Neural progenitor cell (in vitro differentiated cells): ENCODE results near the gene MRPL33. TPM values are rescaled to one million over a fixed set of nuclear protein-coding genes. Genes with fewer than 3 reads are reported as not detected.
"Not testable (repeated sequence)": the region's sequence is repeated elsewhere in the genome, so short reads cannot be mapped to it uniquely, and the experiment has no call there.

Source experiments
- DNase-seq: peaks from one replicate; pipeline ENCODE4 v3.0.0-alpha.2; 2016; ENCODE audit warnings: low spot score
- H2AFZ ChIP-seq: fragments of 200-600 bp; sonication (generic); replicated peaks from 2 replicates; pipeline ENCODE4 v1.6.1; 2016; ENCODE audit warnings: antibody characterized with exemption
- H3F3A ChIP-seq: fragments of 200-600 bp; sonication (generic); 2 replicates; pipeline ENCODE4 v1.6.1; 2016; ENCODE audit warnings: antibody characterized with exemption, low read depth
- H3K27ac ChIP-seq: fragments of 200-600 bp; sonication (generic); 2 replicates; pipeline ENCODE4 v1.5.1; 2016; ENCODE audit warnings: mild to moderate bottlenecking
- H3K27me3 ChIP-seq: fragments of 200-600 bp; sonication (generic); 2 replicates; pipeline ENCODE4 v1.6.1; 2016; ENCODE audit warnings: mild to moderate bottlenecking, moderate library complexity
- H3K36me3 ChIP-seq: fragments of 200-600 bp; sonication (generic); 2 replicates; pipeline ENCODE4 v1.5.1; 2016
- H3K4me1 ChIP-seq: fragments of 200-600 bp; sonication (generic); 2 replicates; pipeline ENCODE4 v1.6.1; 2016; ENCODE audit warnings: mixed run types
- H3K4me2 ChIP-seq: fragments of 200-600 bp; sonication (generic); 2 replicates; pipeline ENCODE4 v1.6.1; 2016
- H3K4me3 ChIP-seq: fragments of 200-600 bp; sonication (generic); 2 replicates; pipeline ENCODE4 v1.5.1; 2016
- H3K79me2 ChIP-seq: fragments of 200-600 bp; sonication (generic); 2 replicates; pipeline ENCODE4 v1.6.1; 2016; ENCODE audit warnings: low read depth
- H3K9ac ChIP-seq: fragments of 200-600 bp; sonication (generic); 2 replicates; pipeline ENCODE4 v1.6.1; 2016
- H3K9me3 ChIP-seq: fragments of 200-600 bp; sonication (generic); 2 replicates; pipeline ENCODE4 v1.5.1; 2016; ENCODE audit warnings: low read depth
- H4K20me1 ChIP-seq: fragments of 200-600 bp; sonication (generic); 2 replicates; pipeline ENCODE4 v1.6.1; 2016; ENCODE audit warnings: low read depth
- H3K27ac Mint-ChIP-seq: 3 replicates; pipeline ENCODE4 v1.8.0; 2021; ENCODE audit warnings: mixed read lengths
- H3K27me3 Mint-ChIP-seq: 2 replicates; pipeline ENCODE4 v1.8.0; 2022; ENCODE audit warnings: low read depth, mild to moderate bottlenecking, inconsistent platforms, moderate library complexity, mixed read lengths; ENCODE audit not compliant: insufficient read depth
- H3K36me3 Mint-ChIP-seq: 3 replicates; pipeline ENCODE4 v1.8.0; 2021; ENCODE audit warnings: mixed read lengths
- H3K4me1 Mint-ChIP-seq: 3 replicates; pipeline ENCODE4 v1.8.0; 2021; ENCODE audit warnings: mixed read lengths
- H3K4me3 Mint-ChIP-seq: 3 replicates; pipeline ENCODE4 v1.8.0; 2021; ENCODE audit warnings: mild to moderate bottlenecking, moderate library complexity, mixed read lengths
- H3K9me3 Mint-ChIP-seq: 3 replicates; pipeline ENCODE4 v1.8.0; 2020; ENCODE audit warnings: mixed read lengths
- CTCF ChIP-seq: fragments of 200-600 bp; sonication (generic); IDR thresholded peaks from 2 replicates; pipeline ENCODE4 v1.5.1; 2017; ENCODE audit warnings: antibody characterized with exemption, mild to moderate bottlenecking
- EZH2 ChIP-seq: fragments of 200-600 bp; sonication (generic); IDR thresholded peaks from 2 replicates; pipeline ENCODE4 v1.6.1; 2017; ENCODE audit warnings: antibody characterized with exemption, mild to moderate bottlenecking, moderate library complexity
- EZH2phosphoT487 ChIP-seq: fragments of 200-600 bp; sonication (generic); IDR thresholded peaks from 2 replicates; pipeline ENCODE4 v1.6.1; 2017; ENCODE audit warnings: antibody characterized with exemption
- total RNA-seq: library from RNA; depleted of rRNA; stranded (reverse); fragments of >200 nt; gene quantifications from 2 replicates; pipeline ENCODE4 v1.2.3, GENCODE V29; 2015; ENCODE audit warnings: low replicate concordance

MRPL33 gene
- total RNA-seq, 1 donor from 2014 or later: 147 TPM

- Mint-ChIP-seq H3K4me1 (peaks cover 21% of the 10 kb centered on the region), H3K27me3 (peaks cover 2% of the 10 kb centered on the region), H3K9me3 (peaks cover 2% of the 10 kb centered on the region), H3K4me3 (no peak overlapping the region), H3K27ac (no peak overlapping the region), H3K36me3 (no peaks in the 10 kb centered on the region)
- Histone ChIP-seq H2AFZ (no peak overlapping the region), H3K27me3 (no peaks in the 10 kb centered on the region), H3K4me2 (no peak overlapping the region), H4K20me1 (no peaks in the 10 kb centered on the region), H3K4me1 (peaks cover 11% of the 10 kb centered on the region), H3K9ac (no peak overlapping the region), H3K36me3 (no peaks in the 10 kb centered on the region), H3K4me3 (no peak overlapping the region), H3K9me3 (no peaks in the 10 kb centered on the region), H3F3A (peaks cover 21% of the 10 kb centered on the region), H3K79me2 (no peaks in the 10 kb centered on the region), H3K27ac (no peak overlapping the region)
- no peak for DNase-seq
- TF ChIP-seq EZH2: no peak
- no peak for TF ChIP-seq EZH2phosphoT487
- no peak for TF ChIP-seq CTCF
Measured at GRCh38 chr2:27756544-27757498, 14.7 kb upstream of the MRPL33 start.

- Histone ChIP-seq H3F3A (no peaks in the 10 kb centered on the region), H2AFZ (no peak overlapping the region), H3K4me1 (no peaks in the 10 kb centered on the region), H3K4me3 (no peak overlapping the region), H3K36me3 (no peaks in the 10 kb centered on the region), H3K27ac (no peak overlapping the region), H3K9ac (no peak overlapping the region), H3K79me2 (no peaks in the 10 kb centered on the region), H4K20me1 (no peaks in the 10 kb centered on the region), H3K9me3 (no peaks in the 10 kb centered on the region), H3K27me3 (no peaks in the 10 kb centered on the region), H3K4me2 (no peak overlapping the region)
- H3K36me3 Mint-ChIP-seq: no peaks in the 10 kb centered on the region
- no peak overlapping the region for H3K4me3 Mint-ChIP-seq
- no peaks in the 10 kb centered on the region for H3K9me3 Mint-ChIP-seq
- TF ChIP-seq CTCF: no peak
- no peaks in the 10 kb centered on the region for H3K4me1 Mint-ChIP-seq
- no peak for DNase-seq
- peaks cover 3% of the 10 kb centered on the region for H3K27me3 Mint-ChIP-seq
- no peak overlapping the region for H3K27ac Mint-ChIP-seq
Measured at GRCh38 chr2:27762951-27763906, 8.3 kb upstream of the MRPL33 start.

- Histone ChIP-seq H3K79me2 (no peaks in the 10 kb centered on the region), H3K4me2 (no peak overlapping the region), H4K20me1 (no peaks in the 10 kb centered on the region), H3F3A (no peaks in the 10 kb centered on the region), H3K9me3 (no peaks in the 10 kb centered on the region), H3K27ac (no peak overlapping the region), H3K9ac (no peak overlapping the region), H3K4me3 (no peak overlapping the region), H3K36me3 (no peaks in the 10 kb centered on the region), H2AFZ (no peak overlapping the region), H3K4me1 (no peaks in the 10 kb centered on the region), H3K27me3 (no peaks in the 10 kb centered on the region)
- no peaks in the 10 kb centered on the region for H3K9me3 Mint-ChIP-seq
- no peaks in the 10 kb centered on the region for H3K36me3 Mint-ChIP-seq
- TF ChIP-seq EZH2phosphoT487: no peak
- no peak for TF ChIP-seq CTCF
- no peak for TF ChIP-seq EZH2
- peaks cover 6% of the 10 kb centered on the region for H3K27me3 Mint-ChIP-seq
- no peaks in the 10 kb centered on the region for H3K4me1 Mint-ChIP-seq
- no peak overlapping the region for H3K27ac Mint-ChIP-seq
- no peak overlapping the region for H3K4me3 Mint-ChIP-seq
- no peak for DNase-seq
Measured at GRCh38 chr2:27763907-27764267, 7.6 kb upstream of the MRPL33 start.

GRCh38 chr2:27764526-27764925, 7.0 kb upstream of the MRPL33 start:
- not testable (repeated sequence) for H3K4me1 Mint-ChIP-seq, H3K36me3 Mint-ChIP-seq, H3F3A ChIP-seq

More at GRCh38 chr2:27764526-27764925, 7.0 kb upstream of the MRPL33 start:
- H3K9me3 ChIP-seq, H3K36me3 ChIP-seq, H3K9ac ChIP-seq, H3K9me3 Mint-ChIP-seq, H3K27me3 Mint-ChIP-seq, H3K4me3 Mint-ChIP-seq, H3K4me1 ChIP-seq, H3K27me3 ChIP-seq, H4K20me1 ChIP-seq, H3K27ac ChIP-seq, DNase-seq, H3K4me3 ChIP-seq, H3K79me2 ChIP-seq, H2AFZ ChIP-seq, H3K27ac Mint-ChIP-seq, H3K4me2 ChIP-seq: not testable (repeated sequence)
